ENCODE data around the gene MXI1.

Gene MXI1

GRCh38 chr10:110207011-110207804 is at the start of gene MXI1:
MXI1 (plus strand) TSS chr10:110207605; CDS start chr10:110207809, 204 bp downstream.
- DNase-seq (ENCODE audit: low read depth), result no peak
- peak within 1 kb of the TSS; percentile 79 for H3K4me3 ChIP-seq (ENCODE audit: control insufficient read depth, low read depth, low read length)
- no peak for TF ChIP-seq CTCF (IDR thresholded peaks at IDR 0.05; ENCODE audit: control insufficient read depth, insufficient read depth, low read depth, low read length, missing control alignments)

GRCh38 chr10:110158051-110159005 is 49.1 kb upstream of the MXI1 start:
- DNase-seq (ENCODE audit: low read depth), result no peak
- TF ChIP-seq CTCF (IDR thresholded peaks at IDR 0.05; ENCODE audit: control insufficient read depth, insufficient read depth, low read depth, low read length, missing control alignments), result no peak
- H3K4me3 ChIP-seq (ENCODE audit: control insufficient read depth, low read depth, low read length), result no peak overlapping the region

GRCh38 chr10:110160081-110160480 is 47.3 kb upstream of the MXI1 start:
- H3K4me3 ChIP-seq (ENCODE audit: control insufficient read depth, low read depth, low read length), result no peak overlapping the region
- no peak for TF ChIP-seq CTCF (IDR thresholded peaks at IDR 0.05; ENCODE audit: control insufficient read depth, insufficient read depth, low read depth, low read length, missing control alignments)
- DNase-seq (ENCODE audit: low read depth), result no peak

- TF ChIP-seq CTCF (IDR thresholded peaks at IDR 0.05; ENCODE audit: control insufficient read depth, insufficient read depth, low read depth, low read length, missing control alignments), result no peak
- DNase-seq (ENCODE audit: low read depth), result no peak
- H3K4me3 ChIP-seq (ENCODE audit: control insufficient read depth, low read depth, low read length), result no peak overlapping the region
Observed at GRCh38 chr10:110160522-110160921, 46.9 kb upstream of the MXI1 start.

GRCh38 chr10:110162741-110163145 is 44.7 kb upstream of the MXI1 start:
- TF ChIP-seq CTCF (IDR thresholded peaks at IDR 0.05; ENCODE audit: control insufficient read depth, insufficient read depth, low read depth, low read length, missing control alignments), result no peak
- DNase-seq (ENCODE audit: low read depth), result no peak
- no peak overlapping the region for H3K4me3 ChIP-seq (ENCODE audit: control insufficient read depth, low read depth, low read length)

GRCh38 chr10:110163192-110163773 is 44.1 kb upstream of the MXI1 start:
- DNase-seq (ENCODE audit: low read depth), result no peak
- H3K4me3 ChIP-seq (ENCODE audit: control insufficient read depth, low read depth, low read length), result no peak overlapping the region
- TF ChIP-seq CTCF (IDR thresholded peaks at IDR 0.05; ENCODE audit: control insufficient read depth, insufficient read depth, low read depth, low read length, missing control alignments), result no peak
